EH (cell line): ENCODE measurements around the gene KLF14.
"Not testable (repeated sequence)": the region's sequence is repeated elsewhere in the genome, so short reads cannot be mapped to it uniquely, and the experiment has no call there.

ENCODE experiments used
- DNase-seq: peaks from one replicate; pipeline ENCODE4 v3.0.0-alpha.2; 2015; ENCODE audit warnings: low read depth

The KLF14 gene

GRCh38 chr7:130719541-130719940 lies 14.5 kb downstream of the KLF14 start:
- no peak for DNase-seq

GRCh38 chr7:130712416-130712815 lies 21.6 kb downstream of the KLF14 start:
- no peak for DNase-seq

- DNase-seq = no peak
Observed at GRCh38 chr7:130708766-130709165, 25.2 kb downstream of the KLF14 start.

- DNase-seq = no peak
Observed at GRCh38 chr7:130708001-130708400, 26.0 kb downstream of the KLF14 start.

GRCh38 chr7:130703851-130704250 lies 30.2 kb downstream of the KLF14 start:
- no peak for DNase-seq

GRCh38 chr7:130701650-130702049 lies 32.4 kb downstream of the KLF14 start:
- no peak for DNase-seq

GRCh38 chr7:130700760-130701159 lies 33.2 kb downstream of the KLF14 start:
- no peak for DNase-seq

GRCh38 chr7:130699686-130700085 lies 34.3 kb downstream of the KLF14 start:
- DNase-seq = no peak

- DNase-seq = no peak
Observed at GRCh38 chr7:130697820-130698219, 36.2 kb downstream of the KLF14 start.

- peak; percentile 56 for DNase-seq
Observed at GRCh38 chr7:130695840-130696239, 38.2 kb downstream of the KLF14 start.

- DNase-seq = not testable (repeated sequence)
Observed at GRCh38 chr7:130692396-130692795, 41.6 kb downstream of the KLF14 start.

GRCh38 chr7:130689683-130690082 lies 44.3 kb downstream of the KLF14 start:
- no peak for DNase-seq

GRCh38 chr7:130683026-130683425 lies 51.0 kb downstream of the KLF14 start:
- DNase-seq = no peak
